SK-N-SH (cell line): Measurements from ENCODE around the gene F2.

ENCODE experiments used
- CTCF ChIP-seq: fragments of 200-600 bp; sonication (generic); IDR thresholded peaks from 2 replicates; pipeline ENCODE4 v1.6.1; 2017; ENCODE audit warnings: antibody characterized with exemption, mild to moderate bottlenecking, moderate library complexity
- FOXJ3 ChIP-seq: sonication (generic); formaldehyde crosslinking; IDR thresholded peaks from 2 replicates; pipeline ENCODE4 v1.5.1; 2020; ENCODE audit warnings: mild to moderate bottlenecking, missing genetic modification reagents
- RFX5 ChIP-seq: IDR thresholded peaks from 2 replicates; pipeline ENCODE4 v1.6.1; 2012; ENCODE audit warnings: mild to moderate bottlenecking, improper control_type of control experiment, low read length
- TAF1 ChIP-seq: IDR thresholded peaks from 2 replicates; pipeline ENCODE4 v1.6.1; 2012; ENCODE audit warnings: low read depth, mild to moderate bottlenecking, low read length, moderate library complexity, borderline replicate concordance
- ZBTB33 ChIP-seq: IDR thresholded peaks from 2 replicates; pipeline ENCODE4 v1.4.0; 2012; ENCODE audit warnings: low read depth, borderline replicate concordance

- no peak for TF ChIP-seq FOXJ3 (CRISPR knock-in tag)
- TF ChIP-seq TAF1 = no peak
- TF ChIP-seq ZBTB33 = no peak
- no peak for TF ChIP-seq CTCF
- TF ChIP-seq RFX5 = no peak
Observed at GRCh38 chr11:46694607-46695006, 24.4 kb upstream of the F2 start.
